ENCODE data around the gene LGALS3.

- no peak for TF ChIP-seq POLR2AphosphoS5 (IDR thresholded peaks at IDR 0.05; ENCODE audit: low read depth, low read length)
- TF ChIP-seq SIN3A (IDR thresholded peaks at IDR 0.05; ENCODE audit: borderline replicate concordance, insufficient read depth, low read length), result no peak
- no peak for TF ChIP-seq TAF1 (IDR thresholded peaks at IDR 0.05; ENCODE audit: borderline replicate concordance, insufficient read depth, low read length)
These were observed 2.1 kb upstream of the LGALS3 start for GRCh38 chr14:55126932-55127459.
